IPS-18c (cell line): ENCODE measurements around the gene SCNN1G.
A peak's percentile ranks its signal among the peaks of the same experiment; 100 is the strongest.

Experiments
- H3K4me3 ChIP-seq: 2 replicates; pipeline ENCODE4 v1.7.0; 2013; ENCODE audit warnings: low read depth, mild to moderate bottlenecking, low read length, moderate library complexity; ENCODE audit not compliant: insufficient read depth
- H3K9me3 ChIP-seq: one replicate; pipeline ENCODE4 v1.6.1; 2013; ENCODE audit warnings: mild to moderate bottlenecking, low read length, moderate library complexity; ENCODE audit not compliant: control insufficient read depth, insufficient read depth

SCNN1G gene

DNA sequence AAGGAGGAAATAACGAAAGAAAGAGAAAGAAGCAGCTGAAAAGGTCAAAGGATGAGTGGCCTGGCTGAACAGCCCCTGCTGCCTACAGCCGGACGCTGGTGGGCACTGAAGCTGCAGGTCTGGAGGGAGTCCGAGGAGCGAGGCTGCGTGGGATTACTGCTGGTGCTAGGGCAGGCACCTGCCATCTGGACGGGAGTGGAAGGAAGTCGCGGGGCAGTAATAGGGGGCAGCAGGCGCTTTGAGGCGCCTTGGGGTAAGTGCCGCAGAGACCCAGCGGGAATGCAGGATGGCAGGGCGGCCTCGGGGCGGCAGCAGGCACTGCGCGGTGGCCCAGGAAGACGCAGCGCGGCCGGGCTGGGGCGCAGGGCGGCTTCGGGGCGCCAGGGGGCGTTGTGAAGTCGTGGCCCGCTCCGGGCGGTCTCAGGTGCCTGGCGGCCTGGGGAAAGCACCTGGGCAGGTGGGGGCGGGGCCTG lies 303 bp upstream of the SCNN1G start:
- peak overlapping the region; percentile 43; the same call in 1 of the 2 replicates for H3K4me3 ChIP-seq
- no peaks in the 10 kb centered on the region for H3K9me3 ChIP-seq

DNA sequence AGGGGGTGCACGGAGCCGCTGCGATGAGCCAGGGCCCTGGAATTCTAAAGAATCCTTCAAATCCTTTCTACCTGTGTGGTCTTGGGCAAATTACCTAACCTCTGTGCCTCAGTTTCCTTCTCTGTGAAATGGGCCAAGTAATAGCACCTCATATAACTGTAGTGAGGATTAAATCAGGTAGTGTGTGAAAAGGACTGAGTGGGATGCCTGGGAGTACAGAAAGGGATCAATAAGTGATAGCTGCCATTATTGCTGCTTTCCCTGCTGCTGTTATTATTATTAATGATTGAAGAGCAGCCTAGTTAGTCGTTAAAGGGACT lies 958 bp downstream of the SCNN1G start:
- H3K4me3 ChIP-seq: peak overlapping the region; percentile 72; the same call in 1 of the 2 replicates
- no peaks in the 10 kb centered on the region for H3K9me3 ChIP-seq

DNA sequence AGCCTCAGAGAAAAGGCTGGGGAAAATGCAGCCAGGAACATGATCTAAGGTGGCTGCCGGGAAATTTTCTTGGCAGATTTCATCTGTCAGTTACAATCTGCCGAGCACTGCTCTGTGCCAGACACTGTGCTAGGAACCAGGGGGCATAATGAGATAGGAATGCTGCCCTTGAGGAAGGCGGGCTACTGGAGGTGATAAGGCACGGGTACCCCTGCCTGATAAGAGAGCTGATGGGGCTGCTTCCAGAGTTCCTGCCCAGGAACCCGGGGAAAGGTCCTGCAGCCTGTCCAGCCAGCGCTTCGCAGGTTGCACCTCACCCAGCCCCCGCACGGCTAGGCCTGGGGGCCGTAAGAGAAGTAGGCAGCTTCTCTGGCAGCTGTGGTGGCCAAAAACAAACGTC lies 3.1 kb downstream of the SCNN1G start:
- H3K9me3 ChIP-seq: no peaks in the 10 kb centered on the region
- H3K4me3 ChIP-seq: no peak overlapping the region

DNA sequence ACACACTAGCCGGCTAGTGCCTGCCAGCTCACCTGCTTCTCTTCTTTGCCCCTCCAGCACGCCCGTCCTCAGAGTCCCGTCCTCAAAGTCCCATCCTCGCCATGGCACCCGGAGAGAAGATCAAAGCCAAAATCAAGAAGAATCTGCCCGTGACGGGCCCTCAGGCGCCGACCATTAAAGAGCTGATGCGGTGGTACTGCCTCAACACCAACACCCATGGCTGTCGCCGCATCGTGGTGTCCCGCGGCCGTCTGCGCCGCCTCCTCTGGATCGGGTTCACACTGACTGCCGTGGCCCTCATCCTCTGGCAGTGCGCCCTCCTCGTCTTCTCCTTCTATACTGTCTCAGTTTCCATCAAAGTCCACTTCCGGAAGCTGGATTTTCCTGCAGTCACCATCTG lies 3.6 kb downstream of the SCNN1G start:
- no peak overlapping the region for H3K4me3 ChIP-seq
- no peaks in the 10 kb centered on the region for H3K9me3 ChIP-seq

DNA sequence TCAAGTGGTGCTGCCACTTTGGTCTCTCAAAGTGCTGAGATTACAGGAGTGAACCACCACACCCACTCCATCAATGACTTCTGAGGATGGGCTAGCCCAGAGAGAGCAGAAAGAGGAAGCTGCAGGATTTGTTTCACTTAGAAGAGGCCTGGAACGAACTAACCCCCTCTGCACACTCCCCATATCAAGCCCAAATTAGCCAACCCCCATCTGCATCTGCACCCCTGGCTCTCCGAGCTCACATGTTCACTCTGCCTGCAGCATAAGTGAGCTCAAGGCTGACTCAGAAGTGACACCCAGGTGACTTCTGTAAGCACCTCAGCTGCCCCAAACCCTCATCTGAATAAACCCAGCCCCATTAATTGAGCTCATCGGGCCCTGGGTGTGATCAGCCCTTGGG lies 4.8 kb downstream of the SCNN1G start:
- H3K4me3 ChIP-seq: no peak overlapping the region
- no peaks in the 10 kb centered on the region for H3K9me3 ChIP-seq

DNA sequence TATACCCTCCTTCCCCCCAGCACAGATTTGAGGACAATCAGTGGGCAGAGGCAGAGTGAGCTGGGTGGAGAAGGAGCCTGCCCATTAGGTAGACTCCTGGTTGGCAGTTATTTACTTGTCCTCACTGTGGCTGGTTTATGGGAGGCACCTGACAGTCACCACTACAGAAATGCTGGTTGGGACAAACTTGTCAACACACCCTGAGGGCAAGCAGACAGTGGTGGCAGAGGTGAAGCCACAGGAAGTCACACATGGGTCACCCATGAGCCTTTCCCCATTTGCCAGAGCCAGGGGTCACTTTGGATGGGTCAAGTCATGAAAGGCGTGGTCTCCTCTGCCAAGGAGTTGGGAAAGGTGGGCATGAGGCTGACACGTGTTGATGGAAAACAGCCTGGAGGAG lies 6.4 kb downstream of the SCNN1G start:
- Histone ChIP-seq H3K9me3 (no peaks in the 10 kb centered on the region), H3K4me3 (no peak overlapping the region)

DNA sequence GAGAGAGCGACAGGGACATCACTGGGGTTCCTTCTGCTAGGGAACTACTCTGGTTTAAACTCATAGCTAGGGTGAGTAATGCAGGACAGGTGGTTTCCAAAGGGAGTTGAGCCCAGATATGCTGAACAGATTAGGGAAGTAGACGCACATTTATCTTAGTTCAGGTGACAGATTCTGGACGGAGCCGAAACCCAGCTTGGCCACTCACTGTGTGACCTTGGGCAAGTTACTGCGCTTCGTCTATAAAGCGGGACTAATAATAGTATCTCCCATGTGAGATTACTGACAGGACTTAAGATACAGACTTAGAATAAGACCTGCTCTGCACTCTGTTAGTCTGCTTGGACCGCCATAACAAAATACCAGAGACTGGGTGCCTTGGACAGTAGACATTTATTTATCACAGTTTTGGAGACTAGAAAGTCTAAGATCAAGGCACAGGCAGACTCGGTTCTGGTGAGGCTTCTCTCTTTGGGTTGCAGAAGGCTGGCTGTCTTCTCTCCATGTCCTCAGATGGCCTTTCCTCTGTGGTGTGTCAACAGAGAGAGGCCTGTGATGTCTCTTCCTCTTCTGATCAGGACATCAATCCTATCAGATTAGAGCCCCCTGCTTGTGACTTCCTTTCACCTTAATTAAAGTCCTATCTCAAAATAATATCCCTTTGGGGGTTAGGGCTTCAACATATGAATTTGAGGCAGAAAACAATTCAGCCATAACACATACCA lies 12.1 kb downstream of the SCNN1G start:
- Histone ChIP-seq H3K4me3 (no peak overlapping the region), H3K9me3 (no peaks in the 10 kb centered on the region)

DNA sequence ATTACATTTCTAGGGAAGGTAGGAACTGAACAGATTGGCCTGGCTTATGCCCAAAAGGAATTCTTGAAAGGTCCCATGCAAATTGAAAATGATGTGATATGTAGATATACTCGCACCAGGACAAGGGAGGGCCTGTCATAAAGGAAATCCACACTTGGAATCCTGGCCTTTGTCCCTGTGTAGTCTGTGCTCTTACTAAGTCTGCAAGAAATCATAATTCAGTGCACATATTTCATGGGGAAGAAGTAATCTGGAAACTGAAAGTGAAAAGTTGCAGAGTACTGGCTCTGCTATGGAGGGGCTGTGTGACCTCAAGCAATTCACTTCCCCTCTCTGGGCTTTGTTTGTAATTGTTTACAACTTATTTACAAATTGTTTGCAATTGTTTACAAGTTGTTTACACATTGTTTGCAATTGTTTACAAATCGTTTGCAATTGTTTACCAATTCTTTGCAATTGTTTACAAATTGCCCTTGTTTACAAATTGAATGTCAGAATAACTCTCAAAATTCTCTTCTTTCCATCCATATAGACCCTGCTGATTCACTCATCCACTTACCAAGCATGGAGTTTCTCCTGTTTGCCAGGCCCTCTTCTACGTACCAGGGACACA lies 12.9 kb downstream of the SCNN1G start:
- no peak overlapping the region for H3K4me3 ChIP-seq

DNA sequence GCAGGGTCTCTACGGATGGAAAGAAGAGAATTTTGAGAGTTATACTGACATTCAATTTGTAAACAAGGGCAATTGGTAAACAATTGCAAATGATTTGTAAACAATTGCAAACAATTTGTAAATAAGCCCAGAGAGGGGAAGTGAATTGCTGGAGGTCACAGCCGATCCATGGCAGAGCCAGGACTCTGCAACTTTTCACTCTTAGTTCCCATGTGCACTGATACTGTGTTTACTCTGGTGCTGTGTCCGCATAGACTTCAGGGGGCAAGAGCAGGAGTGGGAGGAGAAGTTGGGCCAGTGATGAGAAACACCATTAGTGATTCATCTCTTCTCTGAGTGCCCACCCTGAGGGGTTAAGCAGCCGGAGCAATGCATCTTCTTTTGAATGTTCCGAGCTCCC lies 14.0 kb downstream of the SCNN1G start:
- Histone ChIP-seq H3K9me3 (no peaks in the 10 kb centered on the region), H3K4me3 (peak overlapping the region; percentile 6; the same call in 1 of the 2 replicates)

More for the DNA sequence above, 12.9 kb downstream of the SCNN1G start:
- H3K9me3 ChIP-seq: no peaks in the 10 kb centered on the region

DNA sequence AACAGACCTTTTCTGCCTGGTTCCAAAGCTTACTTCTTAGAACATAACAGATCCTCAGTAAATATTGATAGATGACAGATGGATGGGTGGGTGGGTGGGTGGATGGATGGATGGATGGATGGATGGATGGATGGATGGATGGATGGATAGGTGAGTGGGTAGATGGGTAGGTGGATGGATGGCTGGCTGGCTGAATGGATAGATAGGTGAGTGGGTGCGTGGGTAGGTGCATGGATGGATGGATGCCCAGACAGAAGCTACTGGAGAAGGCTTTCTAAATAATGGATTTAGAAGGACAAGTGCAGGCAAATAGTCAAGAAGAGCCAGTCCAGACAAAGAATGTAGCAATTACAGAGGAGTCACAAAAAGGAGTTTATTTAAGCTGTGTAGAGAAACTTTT lies 19.6 kb downstream of the SCNN1G start:
- Histone ChIP-seq H3K4me3 (no peak overlapping the region), H3K9me3 (no peaks in the 10 kb centered on the region)

DNA sequence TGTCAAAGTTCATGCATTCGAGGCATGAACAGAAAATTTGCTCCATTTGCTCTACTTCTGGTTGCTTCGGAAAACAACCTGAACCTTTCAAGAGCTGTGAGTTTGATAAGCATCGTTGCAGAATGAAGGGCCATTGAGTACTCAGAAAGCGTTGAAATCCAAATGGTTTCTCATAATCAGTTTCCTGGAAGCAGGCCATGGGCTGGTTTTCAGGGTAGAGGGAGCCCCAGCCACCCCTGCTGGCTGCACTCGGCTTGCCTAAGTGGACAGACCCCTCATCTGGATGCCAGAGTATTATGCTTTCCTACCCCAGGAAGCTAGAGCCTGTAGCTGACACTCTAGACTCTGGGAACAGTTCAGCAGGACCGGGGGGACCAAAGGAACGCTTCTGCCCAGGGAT lies 24.4 kb downstream of the SCNN1G start:
- Histone ChIP-seq H3K4me3 (no peak overlapping the region), H3K9me3 (no peaks in the 10 kb centered on the region)

DNA sequence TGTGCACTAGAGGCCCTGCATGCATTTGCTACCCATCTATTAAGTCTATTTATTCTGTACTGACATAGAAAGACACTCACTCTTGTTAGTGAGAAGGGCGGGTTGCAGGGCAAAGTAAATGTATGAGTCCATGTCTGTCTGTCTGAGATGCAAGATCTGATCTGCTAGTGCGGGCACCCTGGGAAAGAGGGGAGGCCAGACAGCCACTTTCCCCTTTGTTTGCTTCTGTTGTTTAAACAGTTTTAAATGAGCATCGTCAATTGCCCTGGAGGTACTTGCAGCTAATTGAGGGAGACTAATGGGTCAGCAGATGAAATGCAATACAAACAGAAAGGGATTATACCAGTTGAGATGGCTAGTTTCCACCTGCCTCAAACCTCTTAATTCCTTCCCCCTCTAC lies 24.9 kb downstream of the SCNN1G start:
- Histone ChIP-seq H3K9me3 (no peaks in the 10 kb centered on the region), H3K4me3 (no peak overlapping the region)

DNA sequence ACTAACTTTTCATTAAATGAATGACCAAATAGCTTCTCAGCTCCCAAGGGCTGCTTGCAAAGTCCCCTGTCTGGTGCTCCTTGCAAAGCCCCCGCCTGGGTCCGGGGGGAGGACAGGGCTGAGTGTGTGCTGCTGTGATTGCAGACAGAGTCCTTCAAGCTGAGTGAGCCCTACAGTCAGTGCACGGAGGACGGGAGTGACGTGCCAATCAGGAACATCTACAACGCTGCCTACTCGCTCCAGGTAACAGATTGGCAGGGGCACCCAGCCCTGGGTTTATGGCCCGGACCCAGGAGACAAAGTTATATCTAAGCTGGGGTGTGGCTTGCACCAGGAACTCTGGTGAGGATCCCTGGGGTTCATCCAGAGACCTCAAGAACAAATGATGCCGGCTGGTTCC lies 27.1 kb downstream of the SCNN1G start:
- H3K4me3 ChIP-seq: no peak overlapping the region
- no peaks in the 10 kb centered on the region for H3K9me3 ChIP-seq

DNA sequence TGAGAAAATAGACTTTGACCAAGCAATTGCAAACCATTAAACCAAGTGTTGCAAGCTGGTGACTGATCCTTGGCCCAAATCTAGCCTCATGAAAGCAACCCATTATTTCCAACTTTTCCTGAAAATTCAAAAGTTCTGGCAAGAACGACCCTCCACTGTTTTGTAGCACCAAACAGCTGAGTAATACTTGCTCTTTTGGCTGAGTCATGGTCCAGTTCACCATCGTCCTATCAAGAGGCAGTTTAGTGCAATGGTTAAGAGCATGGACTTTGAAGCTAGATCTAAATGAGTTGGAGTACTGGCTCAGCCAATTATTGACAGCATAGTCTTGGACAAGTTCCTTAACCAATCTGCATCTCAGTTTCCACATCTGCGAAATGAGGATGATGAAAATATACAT lies 31.3 kb downstream of the SCNN1G start:
- H3K9me3 ChIP-seq: no peaks in the 10 kb centered on the region
- no peak overlapping the region for H3K4me3 ChIP-seq

DNA sequence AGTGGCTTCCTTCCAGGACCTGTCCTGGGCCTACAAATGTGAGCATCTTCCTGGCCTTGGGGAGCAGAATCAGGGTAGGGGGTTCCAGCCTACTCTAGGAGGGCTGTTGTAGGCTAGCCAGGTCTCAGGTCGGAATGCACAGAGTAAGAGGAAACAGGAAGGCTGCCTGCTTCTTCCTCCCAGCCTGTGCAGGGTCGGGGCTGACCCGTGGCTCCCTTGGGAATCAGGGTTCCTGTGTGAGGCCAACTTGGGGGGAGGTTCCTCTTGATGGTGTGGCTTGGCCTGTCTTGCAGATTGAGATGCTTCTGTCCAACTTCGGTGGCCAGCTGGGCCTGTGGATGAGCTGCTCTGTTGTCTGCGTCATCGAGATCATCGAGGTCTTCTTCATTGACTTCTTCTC lies 32.3 kb downstream of the SCNN1G start:
- H3K4me3 ChIP-seq: no peak overlapping the region
- H3K9me3 ChIP-seq: no peaks in the 10 kb centered on the region

DNA sequence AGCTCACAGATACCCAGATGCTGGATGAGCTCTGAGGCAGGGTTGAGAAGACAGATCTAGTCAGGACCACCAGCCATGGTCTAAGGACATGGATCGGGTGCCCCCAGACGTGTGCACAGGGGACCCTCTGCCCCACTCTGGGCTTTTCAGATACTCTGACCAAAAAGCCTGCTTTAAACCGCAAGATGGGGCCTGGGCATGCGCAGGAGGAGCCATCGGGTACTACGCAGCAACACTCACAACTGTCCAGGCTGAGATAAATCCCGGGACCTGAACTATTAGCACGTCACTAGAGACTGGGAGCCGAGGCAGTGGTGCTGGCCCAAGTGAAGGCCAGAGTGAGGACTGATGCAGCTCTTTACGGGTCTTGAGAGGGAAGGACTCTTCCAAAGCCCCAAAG lies 32.9 kb downstream of the SCNN1G start:
- H3K4me3 ChIP-seq: no peak overlapping the region
- no peaks in the 10 kb centered on the region for H3K9me3 ChIP-seq

DNA sequence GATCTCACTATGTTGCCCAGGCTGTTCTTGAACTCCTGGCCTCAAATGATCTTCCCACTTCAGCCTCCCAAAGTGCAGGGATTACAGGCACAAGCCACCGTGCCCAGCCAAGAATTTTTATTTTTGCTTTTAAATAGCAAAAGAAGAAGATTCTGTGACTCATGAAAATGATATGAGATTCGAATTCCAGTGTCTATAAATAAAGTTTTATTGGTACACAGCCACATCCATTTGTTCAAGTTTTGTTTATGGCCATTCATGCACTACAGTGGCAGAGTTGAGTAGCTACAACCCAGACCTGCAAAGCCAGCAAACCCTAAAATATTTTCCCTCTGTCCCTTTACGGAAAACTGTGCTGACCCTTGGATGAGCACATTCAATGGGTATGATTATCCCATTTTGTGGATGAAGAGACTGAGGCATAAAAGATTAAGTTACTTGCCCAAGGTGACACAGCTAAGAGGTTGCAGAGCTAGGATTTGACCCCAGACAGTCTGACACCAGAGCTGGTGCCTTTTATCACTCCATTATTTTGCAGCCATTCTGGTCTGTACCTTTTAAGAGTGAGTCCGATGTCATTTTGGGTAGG lies 34.2 kb downstream of the SCNN1G start:
- no peak overlapping the region for H3K4me3 ChIP-seq
- H3K9me3 ChIP-seq: no peaks in the 10 kb centered on the region

DNA sequence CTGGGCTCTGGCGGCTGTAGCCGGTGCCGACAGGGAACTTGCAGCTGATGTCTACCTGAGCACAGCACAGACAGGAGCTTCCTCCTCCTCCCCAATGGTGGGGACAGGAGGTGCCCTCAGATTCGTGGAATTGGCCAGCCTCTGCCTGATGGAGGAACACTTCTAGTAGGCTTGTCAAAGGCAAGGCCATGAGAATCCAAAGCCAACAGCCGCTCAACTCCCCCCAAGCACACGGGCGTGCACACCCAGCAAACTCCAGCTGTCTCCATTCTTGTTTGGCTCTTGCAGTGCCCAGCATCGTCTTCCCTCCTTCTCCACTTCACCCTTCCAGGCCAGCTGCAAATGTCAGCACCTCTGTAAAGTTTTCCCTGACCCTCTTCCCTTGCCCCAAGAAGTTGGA lies 35.1 kb downstream of the SCNN1G start:
- H3K4me3 ChIP-seq: no peak overlapping the region
- no peaks in the 10 kb centered on the region for H3K9me3 ChIP-seq
